ENCODE measurements around the gene JAK1. TPM values are rescaled to one million over a fixed set of nuclear protein-coding genes. Genes with fewer than 3 reads are reported as not detected.

Gene JAK1
- total RNA-seq, 1 donor from 2014 or later = 106 TPM

DNA sequence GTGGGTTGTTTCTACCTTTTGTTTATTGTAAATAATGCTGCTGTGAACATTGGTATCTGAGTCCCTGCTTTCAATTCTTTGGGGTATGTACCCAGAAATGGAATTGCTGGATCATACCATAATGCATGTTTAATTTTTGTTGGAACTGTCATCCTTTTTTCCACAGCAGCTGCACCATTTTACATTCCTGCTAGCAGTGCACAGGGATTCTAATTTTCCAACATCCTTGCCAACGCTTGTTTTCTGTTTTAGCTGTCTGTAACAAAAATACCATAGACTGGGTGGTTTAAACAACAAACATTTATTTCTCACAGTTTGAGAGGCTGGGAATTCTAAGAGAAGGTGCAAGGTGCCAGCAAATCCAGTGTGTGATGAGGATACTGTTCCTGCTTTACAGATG lies 156.3 kb downstream of the JAK1 start:
- TF ChIP-seq, protein P1, sequence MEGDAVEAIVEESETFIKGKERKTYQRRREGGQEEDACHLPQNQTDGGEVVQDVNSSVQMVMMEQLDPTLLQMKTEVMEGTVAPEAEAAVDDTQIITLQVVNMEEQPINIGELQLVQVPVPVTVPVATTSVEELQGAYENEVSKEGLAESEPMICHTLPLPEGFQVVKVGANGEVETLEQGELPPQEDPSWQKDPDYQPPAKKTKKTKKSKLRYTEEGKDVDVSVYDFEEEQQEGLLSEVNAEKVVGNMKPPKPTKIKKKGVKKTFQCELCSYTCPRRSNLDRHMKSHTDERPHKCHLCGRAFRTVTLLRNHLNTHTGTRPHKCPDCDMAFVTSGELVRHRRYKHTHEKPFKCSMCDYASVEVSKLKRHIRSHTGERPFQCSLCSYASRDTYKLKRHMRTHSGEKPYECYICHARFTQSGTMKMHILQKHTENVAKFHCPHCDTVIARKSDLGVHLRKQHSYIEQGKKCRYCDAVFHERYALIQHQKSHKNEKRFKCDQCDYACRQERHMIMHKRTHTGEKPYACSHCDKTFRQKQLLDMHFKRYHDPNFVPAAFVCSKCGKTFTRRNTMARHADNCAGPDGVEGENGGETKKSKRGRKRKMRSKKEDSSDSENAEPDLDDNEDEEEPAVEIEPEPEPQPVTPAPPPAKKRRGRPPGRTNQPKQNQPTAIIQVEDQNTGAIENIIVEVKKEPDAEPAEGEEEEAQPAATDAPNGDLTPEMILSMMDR (IDR thresholded peaks at IDR 0.05; ENCODE audit: borderline replicate concordance) = no peak
- DNase-seq = no peak
- Histone ChIP-seq H3K36me3 (peaks cover 17% of the 10 kb centered on the region), H3K27ac (replicated peaks) (no peak overlapping the region), H3K27me3 (ENCODE audit: low read depth) (no peaks in the 10 kb centered on the region), H3K4me3 (no peak overlapping the region), H3K4me1 (peaks cover 6% of the 10 kb centered on the region), H3K9me3 (replicated peaks) (no peaks in the 10 kb centered on the region)
- intact Hi-C loops (cut with micrococcal nuclease) = no loop called here

DNA sequence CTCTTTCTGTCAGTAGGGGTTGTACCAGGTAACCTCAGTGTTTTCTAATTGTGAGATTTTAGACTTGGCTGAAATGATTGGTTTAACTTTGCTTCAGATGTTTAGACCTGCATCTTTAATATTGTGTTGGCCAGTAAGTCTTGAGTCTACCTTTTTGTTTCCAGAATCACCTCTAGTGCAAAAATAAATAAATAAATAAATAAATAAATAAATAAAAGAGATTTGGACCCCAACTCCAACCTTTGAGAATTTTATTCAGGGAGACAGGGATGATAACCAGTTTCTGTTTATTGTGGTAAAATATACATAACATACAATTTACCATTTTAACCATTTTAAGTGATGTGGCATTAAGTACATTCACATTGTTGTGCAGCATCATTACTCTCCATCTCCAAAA lies 157.0 kb downstream of the JAK1 start:
- Histone ChIP-seq H3K4me3 (no peak overlapping the region), H3K9me3 (replicated peaks) (no peaks in the 10 kb centered on the region), H3K4me1 (peaks cover 6% of the 10 kb centered on the region), H3K27me3 (ENCODE audit: low read depth) (no peaks in the 10 kb centered on the region), H3K27ac (replicated peaks) (no peak overlapping the region), H3K36me3 (peaks cover 14% of the 10 kb centered on the region)
- TF ChIP-seq, protein P1 (IDR thresholded peaks at IDR 0.05; ENCODE audit: borderline replicate concordance) = no peak
- intact Hi-C loops (cut with micrococcal nuclease) = no loop called here
- no peak for DNase-seq

DNA sequence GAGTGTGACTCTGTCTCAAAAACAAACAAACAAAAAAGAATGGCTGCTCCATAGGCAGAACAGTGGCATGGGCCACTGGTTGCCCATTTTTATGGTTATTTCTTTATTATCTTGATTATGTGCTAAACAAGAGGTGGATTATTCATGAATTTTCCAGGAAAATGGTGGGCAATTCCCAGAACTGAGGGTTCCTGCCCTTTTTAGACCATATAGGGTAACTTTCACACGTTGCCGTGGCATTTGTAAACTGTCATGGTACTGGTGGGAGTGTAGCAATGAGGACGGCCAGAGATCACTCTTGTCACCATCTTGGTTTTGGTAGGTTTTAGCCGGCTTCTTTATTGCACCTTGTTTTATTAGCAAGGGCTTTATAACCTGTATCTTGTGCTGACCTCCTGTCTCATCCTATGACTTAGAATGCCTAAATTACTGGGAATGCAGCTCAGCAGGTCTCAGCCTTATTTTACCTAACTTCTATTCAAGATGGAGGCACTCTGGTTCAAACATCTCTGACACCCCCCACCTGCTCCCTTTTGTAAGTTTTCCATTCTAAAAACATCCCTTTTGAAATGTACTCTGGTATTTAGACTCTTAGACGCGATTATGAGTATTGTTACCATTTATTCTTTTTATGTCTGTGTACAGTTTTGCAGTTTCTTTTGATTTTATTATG lies 164.4 kb downstream of the JAK1 start:
- Histone ChIP-seq H3K36me3 (peaks cover 9% of the 10 kb centered on the region), H3K9me3 (replicated peaks) (peaks cover 6% of the 10 kb centered on the region), H3K27ac (replicated peaks) (no peak overlapping the region), H3K27me3 (ENCODE audit: low read depth) (no peaks in the 10 kb centered on the region), H3K4me3 (no peak overlapping the region), H3K4me1 (peaks cover 6% of the 10 kb centered on the region)
- intact Hi-C loops (cut with micrococcal nuclease) = no loop called here
- TF ChIP-seq, protein P1 (IDR thresholded peaks at IDR 0.05; ENCODE audit: borderline replicate concordance) = no peak
- DNase-seq = no peak

DNA sequence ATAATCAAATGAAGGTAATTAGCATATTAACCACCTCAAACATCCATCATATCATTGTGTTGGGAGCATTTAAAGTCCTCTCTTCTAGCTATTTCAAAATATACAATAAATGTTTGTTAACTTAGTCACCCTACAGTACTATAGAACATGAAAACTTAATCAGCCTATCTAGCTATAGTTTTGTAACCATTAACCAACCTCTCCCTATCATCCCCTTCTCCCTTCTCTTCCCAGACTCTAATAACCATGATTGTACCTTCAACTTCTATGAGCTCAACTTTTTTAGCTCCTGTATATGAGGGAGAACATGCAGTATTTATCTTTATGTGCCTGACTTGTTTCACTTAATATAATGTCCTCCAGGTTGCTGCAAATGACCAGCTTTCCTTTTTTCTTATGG lies 167.5 kb downstream of the JAK1 start:
- Histone ChIP-seq H3K36me3 (no peaks in the 10 kb centered on the region), H3K27me3 (ENCODE audit: low read depth) (no peaks in the 10 kb centered on the region), H3K9me3 (replicated peaks) (peaks cover 7% of the 10 kb centered on the region), H3K4me1 (no peaks in the 10 kb centered on the region), H3K27ac (replicated peaks) (no peak overlapping the region), H3K4me3 (no peak overlapping the region)
- no peak for DNase-seq
- intact Hi-C loops (cut with micrococcal nuclease) = no loop called here
- TF ChIP-seq, protein P1 (IDR thresholded peaks at IDR 0.05; ENCODE audit: borderline replicate concordance) = no peak

DNA sequence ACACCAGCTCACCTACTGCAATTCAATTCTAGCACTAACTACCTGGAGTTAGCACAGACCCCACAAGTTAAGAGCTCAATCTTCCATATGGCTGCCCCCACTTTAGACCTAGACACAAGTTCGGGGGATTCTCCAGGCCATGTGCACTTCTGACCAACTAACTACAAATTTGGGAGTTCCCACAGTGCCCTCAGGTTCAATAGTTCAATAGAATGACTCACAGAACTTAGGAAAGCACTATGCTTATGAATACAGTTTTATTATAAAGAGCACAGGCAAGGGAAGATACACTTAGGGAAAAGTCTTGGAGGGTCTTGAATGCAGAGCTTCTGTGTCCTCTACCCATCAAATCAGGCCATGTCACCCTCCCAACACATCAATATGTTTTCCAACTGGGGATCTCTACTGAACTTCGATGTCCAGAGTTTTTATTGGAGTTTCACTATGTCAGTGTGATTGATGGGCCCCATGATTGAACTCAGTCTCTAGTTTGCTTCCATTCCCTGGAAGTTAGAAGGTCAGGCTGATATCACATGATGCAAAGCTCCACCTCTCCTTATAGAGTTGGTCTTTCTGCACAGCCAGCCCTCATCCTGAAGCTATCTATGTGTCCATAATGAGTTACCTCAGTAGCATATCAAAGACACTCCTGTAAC lies 175.4 kb downstream of the JAK1 start:
- DNase-seq = no peak
- Histone ChIP-seq H3K4me1 (no peaks in the 10 kb centered on the region), H3K4me3 (no peak overlapping the region), H3K36me3 (peaks cover 24% of the 10 kb centered on the region), H3K27ac (replicated peaks) (no peak overlapping the region), H3K9me3 (replicated peaks) (peaks cover 17% of the 10 kb centered on the region), H3K27me3 (ENCODE audit: low read depth) (no peaks in the 10 kb centered on the region)
- TF ChIP-seq, protein P1 (IDR thresholded peaks at IDR 0.05; ENCODE audit: borderline replicate concordance) = no peak
- intact Hi-C loops (cut with micrococcal nuclease) = no loop called here

Other genes with a start within 250 kb of the JAK1 start
- gene RAVER2, start 221.5 kb downstream of the JAK1 start, total RNA-seq = 23.8 TPM
- 168 TPM for gene AK4, start 181.7 kb upstream of the JAK1 start, total RNA-seq

Data from left ventricle myocardium inferior (tissue), 1 donor.